ENCODE measurements around the gene ENTREP3.

DNA sequence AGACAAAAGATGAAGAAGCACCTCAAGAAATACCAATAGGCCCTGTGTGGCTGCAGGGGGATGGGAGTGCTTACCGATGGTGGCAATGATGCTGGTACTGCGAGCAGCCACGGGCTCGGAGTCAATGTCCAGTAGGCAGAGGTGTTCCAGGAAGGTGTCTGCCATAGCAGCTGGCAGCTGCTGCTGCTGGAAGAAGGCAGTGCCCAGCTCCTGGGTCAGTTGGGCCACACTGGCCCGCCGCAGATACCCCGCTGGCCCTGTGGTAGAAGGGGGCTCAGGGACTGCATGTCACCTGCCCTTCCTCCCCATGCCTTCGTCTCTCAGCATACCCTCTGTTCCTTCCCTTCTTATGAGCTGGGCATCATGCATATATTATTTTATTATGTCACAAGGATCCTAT, 44.7 kb upstream of the ENTREP3 start:
- TF ChIP-seq POLR2A (IDR thresholded peaks at IDR 0.05): no peak
- TF ChIP-seq CTCF (IDR thresholded peaks at IDR 0.05): no peak
- no peak for TF ChIP-seq POLR2AphosphoS5 (IDR thresholded peaks at IDR 0.05)
- TF ChIP-seq EP300 (IDR thresholded peaks at IDR 0.05): no peak

Measured in stomach (tissue), 4 donors.